NCI-H446 (cell line): ENCODE measurements around the gene ZFYVE28.
"Not testable (repeated sequence)": the region's sequence is repeated elsewhere in the genome, so short reads cannot be mapped to it uniquely, and the experiment has no call there.

ENCODE experiments used
- DNase-seq, 2 experiments: peaks; one replicate each; lab custom pipeline; 2025; lab: John Stamatoyannopoulos, UW

ZFYVE28 gene

DNA sequence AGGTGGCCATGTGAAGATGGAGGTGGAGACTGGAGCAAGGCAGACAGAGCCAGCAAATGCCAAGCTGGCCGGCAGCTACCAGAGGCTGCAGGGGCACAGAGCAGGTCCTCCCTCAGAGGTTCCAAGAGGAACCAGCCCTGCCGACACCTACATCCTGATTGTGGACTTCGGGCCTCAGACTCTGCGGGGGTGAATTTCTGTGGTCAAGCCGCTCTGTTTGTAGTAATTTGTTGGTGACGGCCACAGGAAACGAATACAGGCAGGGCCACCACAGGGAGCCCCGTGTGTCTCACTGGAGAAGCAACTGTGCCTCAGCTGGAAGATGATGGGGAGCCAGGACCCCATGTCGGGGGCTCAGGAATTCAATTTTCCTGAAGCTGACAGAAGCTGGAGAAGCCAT is 28.3 kb downstream of the ZFYVE28 start:
- DNase-seq = no peak

GRCh38 chr4:2389691-2390090 is 28.8 kb downstream of the ZFYVE28 start:
- DNase-seq = no peak

DNA sequence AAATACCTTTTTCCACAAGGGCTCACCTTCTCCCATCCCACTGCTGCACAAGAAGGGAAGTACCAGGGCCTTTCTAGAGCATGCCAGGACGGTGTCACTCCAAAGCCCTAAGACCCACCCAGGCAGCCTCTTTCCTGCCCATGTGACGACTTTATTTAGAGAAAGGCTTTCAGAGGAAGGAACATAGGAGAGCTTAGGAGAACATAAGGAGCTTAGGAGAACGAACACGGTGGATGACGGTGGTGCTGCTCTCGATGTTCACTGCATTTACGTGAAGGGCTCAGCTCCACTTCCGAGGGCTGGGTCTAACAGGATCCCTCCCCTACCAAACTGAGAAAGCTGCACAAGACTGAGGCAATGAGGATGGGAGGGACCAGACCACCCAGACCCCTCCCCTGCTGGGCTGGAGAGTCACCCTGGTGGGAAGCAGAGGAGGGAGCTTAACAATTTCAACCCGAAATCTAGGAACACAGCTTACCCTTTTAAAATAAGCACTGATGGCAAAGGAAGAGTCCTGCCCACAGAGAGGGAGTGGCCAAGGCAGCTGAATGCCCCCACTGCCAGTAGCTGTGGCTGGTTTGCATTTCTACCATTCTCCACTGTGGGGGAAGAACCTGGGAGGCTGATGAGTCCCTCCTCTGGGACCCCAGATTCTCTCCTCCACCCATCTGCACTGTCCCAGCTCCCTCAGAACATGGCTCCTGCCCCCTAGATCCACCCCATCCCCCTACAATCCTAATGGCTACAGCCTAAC is 29.8 kb downstream of the ZFYVE28 start:
- no peak for DNase-seq

GRCh38 chr4:2387829-2388228 is 30.6 kb downstream of the ZFYVE28 start:
- DNase-seq = no peak

DNA sequence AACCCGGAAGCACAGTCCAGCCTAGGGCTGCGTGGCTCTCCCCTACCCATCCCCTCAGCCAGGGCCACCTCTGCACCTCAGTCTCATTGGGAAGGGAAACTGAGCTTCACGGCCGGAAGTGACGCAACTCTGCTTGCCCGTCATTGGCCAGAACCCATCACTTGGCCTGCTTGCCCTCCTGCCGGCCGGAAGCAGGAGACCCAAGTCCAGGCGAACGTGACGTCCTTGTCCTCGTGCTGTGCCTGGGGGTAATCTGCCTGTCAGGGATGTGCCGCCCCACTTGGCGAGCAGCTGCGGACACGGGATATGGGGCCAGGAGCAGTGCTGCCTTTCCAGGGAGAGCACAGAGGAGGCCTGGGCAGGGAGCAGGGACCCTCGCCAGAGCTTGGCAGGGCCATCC is 31.2 kb downstream of the ZFYVE28 start:
- DNase-seq = no peak

DNA sequence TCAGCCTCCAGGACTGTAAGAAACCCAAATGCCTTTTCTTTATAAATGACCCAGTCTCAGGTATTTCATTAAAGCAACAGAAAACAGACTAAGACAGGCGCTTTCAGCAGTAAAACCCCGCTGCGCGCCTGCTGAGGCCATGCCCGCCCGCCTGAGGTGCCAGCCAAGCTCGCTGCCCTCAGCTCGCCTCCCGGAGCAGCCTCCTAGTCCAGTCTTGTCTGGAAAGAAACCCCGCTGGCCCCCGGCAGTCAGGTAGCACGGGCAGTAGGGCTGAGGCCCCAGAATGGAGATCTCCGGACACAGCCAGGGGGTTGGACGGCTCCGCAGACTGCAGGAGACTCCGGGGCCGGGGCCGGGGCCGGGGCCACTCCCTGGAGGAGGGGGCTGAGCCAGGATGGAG is 31.7 kb downstream of the ZFYVE28 start:
- no peak for DNase-seq

GRCh38 chr4:2385516-2385915 is 32.9 kb downstream of the ZFYVE28 start:
- no peak for DNase-seq

DNA sequence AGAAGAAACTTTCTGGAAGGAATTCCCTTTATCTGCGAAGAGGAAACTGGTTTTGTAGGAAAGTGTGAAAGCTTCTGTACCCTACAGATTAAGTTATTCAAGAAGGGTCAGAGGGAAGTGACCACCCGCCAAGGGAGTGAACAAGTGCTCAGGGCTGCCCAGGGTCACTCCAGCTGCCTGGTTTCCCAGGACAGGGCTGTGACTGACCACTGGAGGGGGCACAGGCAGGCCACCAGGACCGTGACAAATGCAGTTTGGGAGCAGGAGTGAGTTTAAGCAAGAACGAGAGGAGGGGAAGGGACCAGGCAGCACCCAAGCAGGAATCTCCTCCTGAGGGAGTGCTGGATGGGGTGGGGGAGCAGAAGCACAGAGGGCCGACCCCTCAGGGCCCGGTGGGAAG is 34.2 kb downstream of the ZFYVE28 start:
- no peak for DNase-seq

GRCh38 chr4:2383760-2384159 is 34.7 kb downstream of the ZFYVE28 start:
- DNase-seq = no peak

- DNase-seq = not testable (repeated sequence)
Observed at GRCh38 chr4:2383220-2383631, 35.2 kb downstream of the ZFYVE28 start.

DNA sequence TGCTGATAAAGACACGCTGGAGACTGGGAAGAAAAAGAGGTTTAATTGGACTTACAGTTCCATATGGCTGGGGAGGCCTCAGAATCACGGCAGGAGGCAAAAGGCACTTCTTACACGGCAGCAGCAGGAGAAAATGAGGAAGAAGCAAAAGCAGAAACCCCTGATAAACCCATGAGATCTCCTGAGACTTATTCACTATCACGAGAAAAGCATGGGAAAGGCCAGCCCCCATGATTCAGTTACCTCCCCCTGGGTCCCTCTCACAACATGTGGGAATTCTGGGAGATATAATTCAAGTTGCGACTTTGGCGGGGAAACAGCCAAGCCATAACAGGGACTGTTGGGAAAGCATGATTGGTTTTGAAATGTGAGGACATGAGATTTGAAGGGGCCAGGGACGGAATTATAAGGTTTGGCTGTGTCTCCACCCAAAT is 35.7 kb downstream of the ZFYVE28 start:
- DNase-seq = not testable (repeated sequence)

DNA sequence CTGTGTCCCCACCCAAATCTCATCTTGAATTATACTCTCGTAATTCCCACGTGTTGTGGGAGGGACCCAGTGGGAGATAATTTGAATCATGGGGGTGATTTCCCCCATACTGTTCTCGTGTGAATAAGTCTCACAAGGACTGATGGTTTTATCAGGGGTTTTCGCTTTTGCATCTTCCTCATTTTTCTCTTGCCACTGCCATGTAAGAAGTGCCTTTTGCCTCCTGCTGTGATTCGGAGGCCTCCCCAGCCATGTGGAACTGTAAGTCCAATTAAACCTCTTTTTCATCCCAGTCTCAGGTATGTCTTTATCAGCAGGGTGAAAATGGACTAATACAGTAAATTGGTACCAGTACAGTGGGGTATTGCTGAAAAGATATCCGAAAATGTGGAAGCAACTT is 37.9 kb downstream of the ZFYVE28 start:
- DNase-seq = not testable (repeated sequence)

- DNase-seq = no peak
Observed at GRCh38 chr4:2378898-2379297, 39.5 kb downstream of the ZFYVE28 start.

- no peak for DNase-seq
Observed at GRCh38 chr4:2378401-2378800, 40.0 kb downstream of the ZFYVE28 start.

DNA sequence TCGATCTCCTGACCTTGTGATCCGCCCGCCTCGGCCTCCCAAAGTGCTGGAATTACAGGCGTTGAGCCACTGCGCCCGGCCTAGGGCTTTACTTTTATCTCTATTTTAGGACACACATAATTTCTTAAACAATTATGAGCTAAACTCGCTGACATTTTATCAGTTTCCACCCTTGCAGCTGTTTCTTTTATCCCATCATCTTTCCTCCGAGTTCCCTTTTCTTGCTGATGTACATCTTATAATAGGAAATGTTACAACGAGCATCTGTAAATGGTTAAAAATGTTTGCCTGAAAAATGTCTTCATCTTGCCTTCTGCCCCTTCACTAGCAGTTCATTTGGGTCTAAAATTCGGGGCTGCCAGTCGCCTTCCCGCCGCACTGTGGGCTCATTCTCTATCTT is 41.2 kb downstream of the ZFYVE28 start:
- DNase-seq = no peak

- no peak for DNase-seq
Observed at GRCh38 chr4:2375427-2375826, 43.0 kb downstream of the ZFYVE28 start.

GRCh38 chr4:2373532-2373931 is 44.9 kb downstream of the ZFYVE28 start:
- no peak for DNase-seq

DNA sequence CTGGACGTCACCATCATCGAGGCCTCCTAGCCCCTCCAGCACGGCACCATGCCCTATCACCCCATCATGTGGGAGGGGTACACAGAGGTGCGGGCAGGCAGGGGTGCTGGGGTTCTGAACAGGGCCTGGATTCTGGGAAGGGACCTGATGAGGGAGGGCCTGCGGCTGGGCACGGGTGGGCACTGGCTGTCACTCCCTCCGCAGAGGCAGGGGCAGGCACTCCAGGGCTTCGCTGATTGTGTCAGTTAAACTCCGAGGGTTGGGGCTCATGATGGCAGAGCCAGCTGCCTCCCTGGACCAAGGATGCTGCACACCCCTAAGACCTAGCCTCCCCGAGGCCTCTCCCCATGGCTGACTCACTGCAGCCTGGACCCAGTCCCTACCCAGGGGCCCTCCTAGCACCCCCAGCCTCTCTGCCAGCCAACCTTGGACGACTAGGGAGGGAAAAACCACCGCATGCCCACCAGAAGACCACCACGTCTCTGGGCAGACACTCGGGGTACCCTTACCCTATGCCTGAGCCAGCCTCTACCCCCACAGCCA is 45.9 kb downstream of the ZFYVE28 start:
- DNase-seq = no peak

GRCh38 chr4:2371765-2372487 is 46.5 kb downstream of the ZFYVE28 start:
- no peak for DNase-seq

- no peak for DNase-seq
Observed at GRCh38 chr4:2370597-2371320, 47.7 kb downstream of the ZFYVE28 start.

DNA sequence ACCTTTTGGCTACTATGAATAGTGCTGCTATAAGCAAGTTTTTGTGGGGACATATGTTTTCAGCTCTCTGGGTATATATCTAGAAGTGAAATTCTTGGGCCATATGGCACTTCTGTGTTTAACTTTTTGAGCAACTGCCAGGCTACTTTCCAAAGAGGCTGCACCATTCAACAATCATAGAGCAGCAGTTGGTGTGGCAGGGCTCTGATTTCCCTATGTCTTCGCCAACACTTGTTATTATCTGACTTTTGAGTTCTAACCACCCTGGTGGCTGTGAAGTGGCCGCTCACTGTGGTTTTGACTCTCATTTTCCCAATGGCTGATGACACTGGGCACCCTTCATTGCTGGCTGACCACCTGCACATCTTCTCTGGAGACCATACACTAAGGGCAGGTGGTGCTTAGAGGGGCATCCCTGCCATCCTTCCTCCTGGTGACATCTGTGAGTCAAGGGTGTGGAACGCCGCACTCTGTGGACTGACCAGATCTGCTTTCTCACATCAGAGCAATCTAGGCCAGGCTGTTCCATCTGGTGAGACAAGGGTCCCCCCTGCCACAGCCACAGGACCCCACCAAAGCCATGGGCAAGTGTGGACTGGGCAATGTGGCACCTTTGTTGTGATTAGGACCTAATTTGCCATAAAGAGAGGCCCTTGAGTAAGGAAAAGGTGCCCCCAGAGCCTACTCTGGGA is 49.6 kb downstream of the ZFYVE28 start:
- no peak for DNase-seq

GRCh38 chr4:2367626-2368025 is 50.8 kb downstream of the ZFYVE28 start:
- DNase-seq = no peak
